C4-2B (cell line): ENCODE measurements around the gene LBP.
"Not testable (repeated sequence)": the region's sequence is repeated elsewhere in the genome, so short reads cannot be mapped to it uniquely, and the experiment has no call there.

ENCODE experiments used
- ZFX ChIP-seq: fragments of 450-650 bp; IDR thresholded peaks from 2 replicates; pipeline ENCODE4 v1.6.1; 2017
- TF ChIP-seq, protein P1 (sequence below): fragments of 450-650 bp; conservative IDR thresholded peaks from 2 replicates; pipeline ENCODE4 v1.5.1; 2017; ENCODE audit warnings: mild to moderate bottlenecking

- TF ChIP-seq, protein P1, sequence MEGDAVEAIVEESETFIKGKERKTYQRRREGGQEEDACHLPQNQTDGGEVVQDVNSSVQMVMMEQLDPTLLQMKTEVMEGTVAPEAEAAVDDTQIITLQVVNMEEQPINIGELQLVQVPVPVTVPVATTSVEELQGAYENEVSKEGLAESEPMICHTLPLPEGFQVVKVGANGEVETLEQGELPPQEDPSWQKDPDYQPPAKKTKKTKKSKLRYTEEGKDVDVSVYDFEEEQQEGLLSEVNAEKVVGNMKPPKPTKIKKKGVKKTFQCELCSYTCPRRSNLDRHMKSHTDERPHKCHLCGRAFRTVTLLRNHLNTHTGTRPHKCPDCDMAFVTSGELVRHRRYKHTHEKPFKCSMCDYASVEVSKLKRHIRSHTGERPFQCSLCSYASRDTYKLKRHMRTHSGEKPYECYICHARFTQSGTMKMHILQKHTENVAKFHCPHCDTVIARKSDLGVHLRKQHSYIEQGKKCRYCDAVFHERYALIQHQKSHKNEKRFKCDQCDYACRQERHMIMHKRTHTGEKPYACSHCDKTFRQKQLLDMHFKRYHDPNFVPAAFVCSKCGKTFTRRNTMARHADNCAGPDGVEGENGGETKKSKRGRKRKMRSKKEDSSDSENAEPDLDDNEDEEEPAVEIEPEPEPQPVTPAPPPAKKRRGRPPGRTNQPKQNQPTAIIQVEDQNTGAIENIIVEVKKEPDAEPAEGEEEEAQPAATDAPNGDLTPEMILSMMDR = not testable (repeated sequence)
- not testable (repeated sequence) for TF ChIP-seq ZFX
These were observed 61.5 kb downstream of the LBP start for GRCh38 chr20:38407822-38408221.
